ENCODE measurements around the gene PRDM16.
A peak's percentile ranks its signal among the peaks of the same experiment; 100 is the strongest.

The PRDM16 gene

GRCh38 chr1:3075666-3076362 lies 6.8 kb downstream of the PRDM16 start:
- Histone ChIP-seq H3K79me2 (ENCODE audit: insufficient read depth, low read length) (peaks cover 100% of the 10 kb centered on the region), H3K4me2 (ENCODE audit: low read depth, low read length, poor library complexity, severe bottlenecking) (no peak overlapping the region), H3K9ac (ENCODE audit: low read depth, low read length, poor library complexity, severe bottlenecking) (no peak overlapping the region), H3K27me3 (ENCODE audit: insufficient read depth, low read length, poor library complexity, severe bottlenecking) (no peaks in the 10 kb centered on the region), H4K20me1 (ENCODE audit: insufficient read depth, low read length, poor library complexity, severe bottlenecking) (peaks cover 41% of the 10 kb centered on the region), H3F3A (ENCODE audit: low read depth) (no peaks in the 10 kb centered on the region), H3K4me1 (ENCODE audit: insufficient read depth, low read length, poor library complexity, severe bottlenecking) (peaks cover 9% of the 10 kb centered on the region), H3K4me3 (ENCODE audit: low read length, poor library complexity, severe bottlenecking) (no peak overlapping the region), H3K9me3 (ENCODE audit: insufficient read depth, low read depth, low read length) (no peaks in the 10 kb centered on the region), H3K9me2 (replicated peaks; ENCODE audit: low read depth, low read length) (no peaks in the 10 kb centered on the region), H2AFZ (ENCODE audit: low read length) (no peak overlapping the region), H3K36me3 (ENCODE audit: insufficient read depth, low read length) (no peaks in the 10 kb centered on the region)
- TF ChIP-seq CTCF (conservative IDR thresholded peaks at IDR 0.05; ENCODE audit: low read length) (no peak), EZH2phosphoT487 (IDR thresholded peaks at IDR 0.05; ENCODE audit: borderline replicate concordance) (no peak)

GRCh38 chr1:3076363-3076740 lies 7.3 kb downstream of the PRDM16 start:
- peaks cover 36% of the 10 kb centered on the region for H4K20me1 ChIP-seq (ENCODE audit: insufficient read depth, low read length, poor library complexity, severe bottlenecking)

GRCh38 chr1:3077081-3077480 lies 8.1 kb downstream of the PRDM16 start:
- Histone ChIP-seq H3K9me3 (ENCODE audit: insufficient read depth, low read depth, low read length) (no peaks in the 10 kb centered on the region), H3K4me1 (ENCODE audit: insufficient read depth, low read length, poor library complexity, severe bottlenecking) (peaks cover 3% of the 10 kb centered on the region), H3K9ac (ENCODE audit: low read depth, low read length, poor library complexity, severe bottlenecking) (no peak overlapping the region), H4K20me1 (ENCODE audit: insufficient read depth, low read length, poor library complexity, severe bottlenecking) (peaks cover 30% of the 10 kb centered on the region), H3K27me3 (ENCODE audit: insufficient read depth, low read length, poor library complexity, severe bottlenecking) (no peaks in the 10 kb centered on the region), H3K9me2 (replicated peaks; ENCODE audit: low read depth, low read length) (no peaks in the 10 kb centered on the region), H3K79me2 (ENCODE audit: insufficient read depth, low read length) (peaks cover 100% of the 10 kb centered on the region), H3F3A (ENCODE audit: low read depth) (no peaks in the 10 kb centered on the region), H3K4me2 (ENCODE audit: low read depth, low read length, poor library complexity, severe bottlenecking) (peak overlapping the region; percentile 14), H3K36me3 (ENCODE audit: insufficient read depth, low read length) (no peaks in the 10 kb centered on the region), H2AFZ (ENCODE audit: low read length) (no peak overlapping the region), H3K4me3 (ENCODE audit: low read length, poor library complexity, severe bottlenecking) (no peak overlapping the region)
- TF ChIP-seq CTCF (conservative IDR thresholded peaks at IDR 0.05; ENCODE audit: low read length): no peak
- TF ChIP-seq EZH2phosphoT487 (IDR thresholded peaks at IDR 0.05; ENCODE audit: borderline replicate concordance): no peak

More at GRCh38 chr1:3076363-3076740, 7.3 kb downstream of the PRDM16 start:
- H3K27me3 ChIP-seq (ENCODE audit: insufficient read depth, low read length, poor library complexity, severe bottlenecking): no peaks in the 10 kb centered on the region
- H2AFZ ChIP-seq (ENCODE audit: low read length): no peak overlapping the region
- peaks cover 100% of the 10 kb centered on the region for H3K79me2 ChIP-seq (ENCODE audit: insufficient read depth, low read length)
- no peak overlapping the region for H3K4me3 ChIP-seq (ENCODE audit: low read length, poor library complexity, severe bottlenecking)
- TF ChIP-seq EZH2phosphoT487 (IDR thresholded peaks at IDR 0.05; ENCODE audit: borderline replicate concordance) (no peak), CTCF (conservative IDR thresholded peaks at IDR 0.05; ENCODE audit: low read length) (no peak)
- no peaks in the 10 kb centered on the region for H3F3A ChIP-seq (ENCODE audit: low read depth)
- no peaks in the 10 kb centered on the region for H3K9me3 ChIP-seq (ENCODE audit: insufficient read depth, low read depth, low read length)
- no peaks in the 10 kb centered on the region for H3K9me2 ChIP-seq (replicated peaks; ENCODE audit: low read depth, low read length)
- no peaks in the 10 kb centered on the region for H3K36me3 ChIP-seq (ENCODE audit: insufficient read depth, low read length)
- H3K4me2 ChIP-seq (ENCODE audit: low read depth, low read length, poor library complexity, severe bottlenecking): no peak overlapping the region
- H3K9ac ChIP-seq (ENCODE audit: low read depth, low read length, poor library complexity, severe bottlenecking): no peak overlapping the region
- H3K4me1 ChIP-seq (ENCODE audit: insufficient read depth, low read length, poor library complexity, severe bottlenecking): peaks cover 3% of the 10 kb centered on the region
